Measurements from ENCODE around the gene KCNMB2.

GRCh38 chr3:178624276-178624675 is 88.0 kb downstream of the KCNMB2 start:
- TF ChIP-seq CTCF (IDR thresholded peaks at IDR 0.05) (no peak), POLR2A (IDR thresholded peaks at IDR 0.05) (no peak)
